Activated CD4-positive, alpha-beta T cell treated with anti-CD3 and anti-CD28 coated beads, Interleukin-2, amount 50 U/mL, for 24 hours (primary cell): ENCODE results near the gene F2RL3.
"Not testable (repeated sequence)": the region's sequence is repeated elsewhere in the genome, so short reads cannot be mapped to it uniquely, and the experiment has no call there.

Source experiments
- DNase-seq, 2 donors: peaks; one replicate each; pipeline ENCODE4 v3.0.0-alpha.2; 2020; ENCODE audit warnings: low read depth in 1 of 2, low spot score in 1 of 2

Gene F2RL3

GRCh38 chr19:16874978-16875299, 13.9 kb upstream of the F2RL3 start:
- DNase-seq, result not testable (repeated sequence)

- DNase-seq, result no peak
These were observed 12.9 kb upstream of the F2RL3 start for GRCh38 chr19:16875584-16876555.

- DNase-seq, result no peak
These were observed 11.9 kb upstream of the F2RL3 start for GRCh38 chr19:16876904-16877361.

GRCh38 chr19:16877581-16877980, 11.2 kb upstream of the F2RL3 start:
- no peak for DNase-seq

GRCh38 chr19:16878181-16878965, 10.4 kb upstream of the F2RL3 start:
- no peak for DNase-seq

GRCh38 chr19:16880884-16881554, 7.8 kb upstream of the F2RL3 start:
- DNase-seq, result no peak

- no peak for DNase-seq
These were observed 6.7 kb upstream of the F2RL3 start for GRCh38 chr19:16882146-16882545.

- DNase-seq, result no peak
These were observed 5.3 kb upstream of the F2RL3 start for GRCh38 chr19:16883522-16883921.

GRCh38 chr19:16885166-16885565, 3.6 kb upstream of the F2RL3 start:
- DNase-seq, result no peak

GRCh38 chr19:16886305-16886880, 2.4 kb upstream of the F2RL3 start:
- no peak for DNase-seq

- no peak for DNase-seq
These were observed 1.2 kb upstream of the F2RL3 start for GRCh38 chr19:16887353-16888265.

GRCh38 chr19:16889366-16889882, 625 bp downstream of the F2RL3 start:
- no peak for DNase-seq

GRCh38 chr19:16889883-16890460, 1.2 kb downstream of the F2RL3 start:
- DNase-seq, result no peak

GRCh38 chr19:16890461-16891184, 1.8 kb downstream of the F2RL3 start:
- no peak for DNase-seq

GRCh38 chr19:16891696-16892382, 3.0 kb downstream of the F2RL3 start:
- DNase-seq, result no peak

- DNase-seq, result no peak
These were observed 3.6 kb downstream of the F2RL3 start for GRCh38 chr19:16892436-16892835.

- no peak for DNase-seq
These were observed 4.3 kb downstream of the F2RL3 start for GRCh38 chr19:16892868-16893685.

GRCh38 chr19:16893686-16893989, 4.8 kb downstream of the F2RL3 start:
- no peak for DNase-seq
